Caki2 (cell line): ENCODE measurements around the gene TUBA1C. TPM values are rescaled to one million over a fixed set of nuclear protein-coding genes. Genes with fewer than 3 reads are reported as not detected.
"Not testable (repeated sequence)": the region's sequence is repeated elsewhere in the genome, so short reads cannot be mapped to it uniquely, and the experiment has no call there.

Experiments
- DNase-seq: peaks from one replicate; pipeline ENCODE4 v3.0.0-alpha.2; 2015; ENCODE audit warnings: low read depth
- in situ Hi-C: cut with HindIII; loops from 2 replicates; pipeline ENCODE4 v1.10.0; 2016; ENCODE audit warnings: low sequenced_read_pairs, low pct_unique_long_range_greater_than_20kb, mixed read lengths
- total RNA-seq: library from RNA; depleted of rRNA; stranded (reverse); fragments of >200 nt; shearing (Covaris generic); gene quantifications from 2 replicates; pipeline ENCODE4 v1.2.3, GENCODE V29; 2014; ENCODE audit warnings: low replicate concordance

The TUBA1C gene
- total RNA-seq, 1 experiment from 2014 or later, result 799 TPM

DNA sequence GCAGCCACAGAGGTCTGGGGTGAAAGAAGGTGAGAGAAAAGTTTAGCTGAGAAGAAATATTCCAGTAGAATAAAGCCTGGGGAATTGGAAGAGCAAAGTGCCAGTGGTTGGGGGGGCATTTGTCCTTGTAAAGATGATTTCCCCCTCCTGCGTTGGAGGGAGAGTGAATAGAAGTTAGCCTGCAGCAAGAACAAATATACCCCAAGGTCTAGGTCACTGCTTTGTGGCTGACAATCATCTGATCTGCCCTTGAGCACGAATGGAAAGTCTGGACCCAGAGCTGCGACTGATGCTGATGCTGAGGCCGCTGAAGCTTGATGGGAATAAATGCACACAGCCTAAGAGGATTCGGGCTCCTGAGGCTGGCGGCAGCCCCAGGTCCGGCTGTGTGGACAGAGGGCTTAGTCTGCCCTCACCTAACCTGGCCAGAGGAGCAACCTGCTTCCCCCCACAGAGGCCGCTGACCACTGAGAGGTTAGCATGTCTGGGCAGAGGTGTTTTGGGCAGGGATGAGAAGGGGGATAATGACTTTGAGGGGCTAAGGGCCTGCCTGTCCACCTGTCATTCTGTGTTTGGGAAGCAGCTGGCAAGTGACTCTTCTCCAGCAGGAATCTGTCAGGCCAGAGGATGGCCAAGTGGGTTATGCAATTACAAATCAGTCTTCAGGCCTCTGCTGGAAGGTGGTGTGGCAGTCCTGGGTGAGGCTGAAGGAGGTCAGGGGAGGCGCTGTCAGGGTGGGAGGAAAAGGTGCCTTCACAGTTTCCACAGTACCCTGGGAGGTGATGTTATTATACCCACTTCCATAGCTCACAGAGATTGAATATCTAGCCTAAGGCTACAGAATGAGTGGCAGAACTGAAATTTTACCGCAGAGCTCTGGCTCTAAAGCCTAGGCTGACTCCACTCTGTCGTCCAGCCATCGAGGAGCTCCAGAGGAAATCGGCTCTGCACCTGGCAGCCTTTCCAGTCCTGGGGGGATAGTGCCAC lies 11.7 kb downstream of the TUBA1C start:
- DNase-seq, result no peak
- in situ Hi-C loops, result no loop called here

DNA sequence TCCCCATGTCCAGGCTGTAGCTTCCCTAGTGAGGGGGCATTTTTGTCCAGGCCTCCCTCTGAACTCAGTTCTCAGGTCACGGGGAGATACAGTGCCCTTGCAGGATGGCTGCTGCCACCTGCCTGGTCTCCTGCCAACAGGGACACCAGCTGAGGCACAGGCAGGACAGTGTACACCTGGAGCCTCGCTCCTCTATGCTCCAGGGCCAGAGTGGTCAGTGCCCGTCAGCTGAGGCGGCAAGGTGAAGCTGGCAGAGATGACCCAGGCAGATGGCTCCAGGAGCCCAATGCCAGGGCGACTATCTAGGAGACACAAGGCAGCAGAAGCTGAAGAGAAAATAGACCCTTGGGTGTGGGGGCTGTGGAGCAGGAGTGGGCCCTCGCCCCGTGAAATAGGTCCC lies 12.6 kb downstream of the TUBA1C start:
- no peak for DNase-seq
- in situ Hi-C loops, result no loop called here

DNA sequence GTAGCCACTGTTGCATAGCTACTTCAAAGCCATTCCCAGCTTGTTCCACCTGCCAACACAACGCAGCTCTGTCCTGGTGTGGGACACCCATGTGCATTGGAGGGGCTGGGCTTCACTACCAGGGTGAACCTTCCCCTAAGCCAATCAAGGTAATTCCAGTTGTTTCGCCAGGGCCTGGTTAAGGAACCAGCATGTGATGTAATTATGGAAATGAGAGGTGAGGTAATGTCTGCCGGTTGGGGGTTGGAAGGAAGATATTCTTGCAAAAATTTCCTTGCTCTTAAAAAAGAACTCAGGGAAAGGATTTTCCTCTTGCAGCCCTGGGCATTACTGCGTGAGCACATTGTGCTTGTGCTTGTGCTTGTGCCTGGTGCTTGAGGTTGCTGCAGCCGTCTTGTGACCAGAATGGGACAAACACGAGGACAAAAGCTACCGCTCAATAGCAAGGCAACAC lies 14.9 kb downstream of the TUBA1C start:
- in situ Hi-C loops, result no loop called here
- peak; percentile 62 for DNase-seq

DNA sequence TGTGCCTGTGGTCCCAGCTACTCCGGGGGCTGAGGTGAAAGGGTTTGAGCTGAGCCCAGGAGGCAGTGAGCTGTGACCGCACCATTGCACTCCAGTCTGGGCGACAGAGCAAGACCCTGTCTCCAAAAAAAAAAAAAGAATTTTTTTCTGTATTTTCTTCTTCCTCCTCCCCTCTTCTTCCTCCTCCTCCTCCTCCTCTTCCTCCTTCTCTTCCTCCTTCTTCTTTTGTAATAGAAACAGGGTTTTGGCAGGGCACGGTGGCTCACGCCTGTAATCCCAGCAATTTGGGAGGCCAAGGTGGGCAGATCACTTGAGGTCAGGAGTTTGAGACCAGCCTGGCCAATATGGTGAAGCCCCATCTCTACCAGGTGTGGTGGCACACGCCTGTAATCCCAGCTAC lies 15.7 kb downstream of the TUBA1C start:
- in situ Hi-C loops, DNase-seq: not testable (repeated sequence)

DNA sequence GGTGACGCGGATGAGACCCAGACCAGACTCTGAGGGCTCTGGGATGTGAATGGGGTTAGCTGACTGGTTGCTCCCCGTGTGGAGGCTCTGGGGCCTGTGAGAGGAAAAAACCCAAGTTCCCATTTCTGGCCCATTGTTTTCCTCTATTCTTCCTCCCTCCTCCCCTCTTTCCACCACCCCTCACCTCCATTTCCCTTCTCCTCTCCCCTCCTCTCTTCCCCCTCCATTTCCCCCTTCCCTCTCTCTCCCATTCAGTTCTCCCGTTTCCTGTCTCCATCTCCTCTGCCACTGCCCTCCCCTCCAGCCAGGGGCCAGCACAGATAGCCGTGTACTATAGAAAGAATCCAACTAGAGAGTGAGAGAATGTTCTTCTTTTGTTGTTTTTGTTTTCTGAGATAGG lies 17.4 kb downstream of the TUBA1C start:
- DNase-seq, result no peak
- in situ Hi-C loops, result no loop called here

DNA sequence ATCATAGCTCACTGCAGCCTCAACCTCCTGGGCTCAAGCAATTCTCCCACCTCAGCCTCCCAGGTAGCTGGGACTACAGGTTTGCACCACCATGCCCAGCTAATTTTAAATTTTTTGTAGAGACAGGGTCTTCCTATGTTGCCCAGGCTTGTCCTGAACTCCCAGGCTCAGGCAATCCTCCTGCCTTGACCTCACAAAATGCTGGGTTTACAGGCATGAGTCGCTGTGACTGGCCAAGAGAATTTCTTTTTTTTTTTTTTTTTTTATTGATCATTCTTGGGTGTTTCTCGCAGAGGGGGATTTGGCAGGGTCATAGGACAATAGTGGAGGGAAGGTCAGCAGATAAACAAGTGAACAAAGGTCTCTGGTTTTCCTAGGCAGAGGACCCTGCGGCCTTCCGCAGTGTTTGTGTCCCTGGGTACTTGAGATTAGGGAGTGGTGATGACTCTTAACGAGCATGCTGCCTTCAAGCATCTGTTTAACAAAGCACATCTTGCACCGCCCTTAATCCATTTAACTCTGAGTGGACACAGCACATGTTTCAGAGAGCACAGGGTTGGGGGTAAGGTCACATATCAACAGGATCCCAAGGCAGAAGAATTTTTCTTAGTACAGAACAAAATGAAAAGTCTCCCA lies 18.0 kb downstream of the TUBA1C start:
- DNase-seq, in situ Hi-C loops: not testable (repeated sequence)

DNA sequence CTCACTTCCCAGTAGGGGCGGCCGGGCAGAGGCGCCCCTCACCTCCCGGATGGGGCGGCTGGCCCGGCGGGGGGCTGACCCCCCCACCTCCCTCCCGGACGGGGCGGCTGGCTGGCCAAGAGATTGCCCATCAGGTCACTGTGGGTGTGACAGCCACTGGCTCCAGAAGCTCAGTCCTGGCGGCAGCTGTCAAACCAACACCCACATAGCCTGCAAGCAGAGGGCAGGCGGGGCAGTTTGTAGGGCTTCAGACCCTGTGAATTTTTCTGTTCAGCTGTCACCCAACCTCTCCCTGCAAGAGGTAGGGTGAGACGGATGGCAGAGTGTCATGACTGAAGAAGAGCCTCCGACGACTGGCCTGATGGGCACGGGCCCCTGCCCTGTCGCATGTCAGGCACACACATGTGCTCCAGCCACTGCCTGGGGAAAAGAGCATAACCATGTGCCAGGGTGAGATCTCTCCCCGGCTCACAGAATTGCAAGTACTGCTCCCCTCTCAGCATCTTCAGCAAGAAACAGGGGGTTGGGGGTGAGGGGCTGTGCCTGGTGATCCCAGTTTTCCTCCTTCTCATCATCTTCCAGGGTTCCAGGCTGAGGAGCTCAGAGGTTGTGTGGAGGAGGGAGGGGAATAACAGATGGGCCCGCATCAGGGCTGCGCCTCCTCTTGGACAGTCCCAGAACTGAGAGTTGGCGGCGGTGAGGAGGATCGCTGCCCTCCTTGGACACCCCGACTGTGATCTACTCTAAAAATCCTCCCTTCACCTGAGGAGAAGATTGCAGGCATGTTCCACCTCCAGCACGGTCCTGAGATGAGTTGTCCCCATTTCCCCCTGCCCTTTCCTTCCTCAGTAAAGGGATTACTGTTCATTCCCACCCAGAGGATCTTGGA lies 18.9 kb downstream of the TUBA1C start:
- in situ Hi-C loops, result no loop called here
- no peak for DNase-seq

DNA sequence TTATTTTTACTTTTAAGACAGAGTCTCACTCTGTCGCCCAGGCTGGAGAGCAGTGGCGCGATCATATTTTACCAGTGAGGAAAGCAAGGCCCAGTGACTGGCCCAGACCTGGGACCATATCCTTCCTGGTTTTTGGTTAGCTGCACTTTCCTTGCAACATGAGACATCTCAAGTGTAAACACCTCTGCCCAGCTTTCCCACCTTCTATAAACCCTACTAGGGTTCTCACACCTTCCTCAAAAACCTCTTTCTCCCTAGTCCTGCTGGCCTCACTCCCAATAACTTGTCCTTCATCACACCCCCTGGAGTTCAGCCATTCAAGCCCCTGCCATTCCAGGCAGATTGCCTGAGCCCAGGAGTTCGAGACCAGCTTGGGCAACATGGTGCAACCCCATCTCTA lies 19.8 kb downstream of the TUBA1C start:
- no peak for DNase-seq
- in situ Hi-C loops, result no loop called here

DNA sequence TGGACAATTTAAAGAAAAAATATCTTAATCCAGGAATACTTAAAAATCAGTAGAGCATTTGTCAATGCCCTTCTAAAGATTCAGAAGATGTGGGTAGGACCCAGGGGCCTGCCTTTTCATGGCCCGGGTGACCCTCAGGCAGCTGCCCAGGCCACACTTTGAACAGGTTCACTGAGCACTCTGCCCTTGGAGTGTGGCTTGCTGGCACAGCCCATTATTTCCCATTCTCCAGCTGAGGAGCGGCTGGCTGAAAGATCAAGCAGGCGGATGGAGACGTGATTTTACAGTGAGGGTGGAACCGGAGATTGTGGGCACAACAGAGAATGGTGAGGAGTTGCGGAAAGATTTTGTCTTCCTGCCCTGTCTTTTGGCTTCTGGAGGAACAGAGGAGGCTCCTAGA lies 23.0 kb downstream of the TUBA1C start:
- DNase-seq, result no peak
- in situ Hi-C loops, result no loop called here

DNA sequence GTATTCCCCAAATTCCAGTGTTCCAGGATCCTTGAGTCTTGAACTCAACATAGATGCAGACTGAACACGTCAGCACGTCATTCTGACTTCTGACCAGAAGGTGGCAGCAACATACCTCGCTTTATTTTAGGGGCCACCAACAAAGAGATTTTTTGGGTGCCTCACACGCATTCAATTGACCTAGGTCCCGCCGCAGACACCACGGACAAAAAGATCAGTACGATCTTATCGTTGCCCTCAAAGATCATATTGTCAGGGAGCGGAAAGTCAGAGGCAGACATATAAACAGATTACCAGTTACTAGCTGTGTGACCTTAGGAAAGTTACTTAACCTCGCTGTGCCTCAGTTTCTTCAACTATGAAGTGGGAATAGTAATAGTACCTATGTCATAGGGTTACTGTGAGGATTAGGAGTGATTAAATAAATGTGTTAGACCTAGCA lies 23.6 kb downstream of the TUBA1C start:
- in situ Hi-C loops, result no loop called here
- peak; percentile 48 for DNase-seq

DNA sequence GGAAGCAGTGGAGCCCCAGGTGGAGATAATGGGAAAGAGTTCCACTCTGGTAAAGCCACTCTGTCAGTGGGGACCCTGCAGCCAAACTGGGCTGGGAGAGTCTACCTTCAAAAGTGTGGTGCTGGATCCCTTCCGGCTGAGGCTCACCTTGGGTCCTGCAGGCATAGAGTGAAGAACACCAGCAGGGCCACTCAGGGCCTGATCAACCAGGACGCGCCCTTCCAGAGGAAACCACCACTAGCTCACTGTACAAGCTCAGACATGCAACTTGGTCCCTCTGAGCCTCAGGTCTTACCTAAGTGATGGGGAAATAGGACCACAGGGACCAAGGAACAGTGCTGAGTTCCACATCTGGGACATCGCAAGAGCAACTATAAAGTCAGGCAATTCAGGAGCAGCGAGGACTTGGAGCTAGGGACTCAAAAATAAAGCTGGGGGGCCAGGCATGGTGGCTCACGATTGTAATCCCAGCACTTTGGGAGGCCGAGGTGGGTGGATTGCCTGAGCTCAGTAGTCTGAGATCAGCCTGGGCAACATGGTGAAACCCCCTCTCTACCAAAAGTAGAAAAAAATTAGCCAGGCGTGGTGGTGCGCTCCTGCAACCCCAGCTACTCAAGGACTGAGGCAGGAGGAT lies 24.2 kb downstream of the TUBA1C start:
- in situ Hi-C loops, result no loop called here
- no peak for DNase-seq

DNA sequence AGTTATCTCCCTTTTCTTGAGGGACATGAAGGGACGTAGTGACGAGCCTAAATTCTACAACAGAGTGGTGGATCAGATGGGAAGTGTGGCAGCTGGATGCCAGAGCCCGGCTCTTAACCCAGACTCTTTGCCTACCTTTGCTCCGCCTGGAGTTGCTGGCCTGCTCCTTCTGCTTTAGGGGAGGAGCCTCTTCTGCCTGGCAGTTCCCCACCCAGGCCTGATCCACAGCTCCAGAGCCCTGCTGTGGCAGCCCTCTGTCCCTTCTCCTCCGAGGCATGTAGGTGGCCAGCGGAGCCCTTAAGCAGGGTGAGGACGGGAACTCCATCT lies 27.8 kb downstream of the TUBA1C start:
- no peak for DNase-seq
- in situ Hi-C loops, result no loop called here

DNA sequence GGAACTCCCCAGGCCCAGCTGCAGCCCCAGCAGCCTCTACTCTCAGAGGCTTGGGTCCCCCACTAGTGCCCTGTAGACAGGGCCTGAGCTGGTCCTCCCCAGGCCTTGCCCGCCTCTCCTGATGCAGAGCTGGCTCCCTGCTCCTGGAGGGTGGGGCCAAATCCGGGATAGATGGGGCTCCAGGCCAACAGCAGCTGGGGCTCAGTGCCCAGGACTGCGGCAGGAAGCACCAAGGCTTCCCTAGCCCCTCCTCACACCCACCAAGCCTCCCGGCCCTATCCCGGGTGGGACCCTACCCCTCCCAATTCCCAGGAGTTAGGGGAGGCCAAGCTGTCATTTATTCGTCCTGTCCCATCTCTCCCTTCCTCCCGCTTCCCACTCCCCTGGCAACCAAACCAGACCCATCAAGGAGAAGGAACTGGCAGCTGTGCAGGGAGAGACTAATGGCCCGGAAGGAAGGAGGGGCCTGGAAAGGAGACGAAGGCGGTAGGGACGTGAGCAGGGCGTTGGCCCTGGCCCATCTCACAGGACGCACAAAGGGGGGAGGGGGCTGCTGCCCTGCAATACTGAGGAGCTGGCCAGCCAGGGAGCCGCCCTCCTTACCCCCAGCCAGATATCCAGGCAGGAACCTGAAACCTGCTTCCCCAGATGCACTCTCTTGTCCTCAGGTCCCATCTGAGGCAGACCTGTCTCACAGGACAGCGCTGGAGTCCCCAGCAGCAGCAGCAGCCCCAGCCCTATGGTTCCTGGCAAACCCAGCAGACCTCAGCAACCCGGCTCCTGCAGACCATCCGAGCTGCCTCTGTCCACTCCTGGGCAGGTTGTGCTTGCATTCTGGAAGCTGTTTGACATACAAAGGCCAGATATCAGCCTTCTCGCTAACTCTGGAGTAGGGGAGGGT lies 28.4 kb downstream of the TUBA1C start:
- no peak for DNase-seq
- in situ Hi-C loops, result no loop called here

DNA sequence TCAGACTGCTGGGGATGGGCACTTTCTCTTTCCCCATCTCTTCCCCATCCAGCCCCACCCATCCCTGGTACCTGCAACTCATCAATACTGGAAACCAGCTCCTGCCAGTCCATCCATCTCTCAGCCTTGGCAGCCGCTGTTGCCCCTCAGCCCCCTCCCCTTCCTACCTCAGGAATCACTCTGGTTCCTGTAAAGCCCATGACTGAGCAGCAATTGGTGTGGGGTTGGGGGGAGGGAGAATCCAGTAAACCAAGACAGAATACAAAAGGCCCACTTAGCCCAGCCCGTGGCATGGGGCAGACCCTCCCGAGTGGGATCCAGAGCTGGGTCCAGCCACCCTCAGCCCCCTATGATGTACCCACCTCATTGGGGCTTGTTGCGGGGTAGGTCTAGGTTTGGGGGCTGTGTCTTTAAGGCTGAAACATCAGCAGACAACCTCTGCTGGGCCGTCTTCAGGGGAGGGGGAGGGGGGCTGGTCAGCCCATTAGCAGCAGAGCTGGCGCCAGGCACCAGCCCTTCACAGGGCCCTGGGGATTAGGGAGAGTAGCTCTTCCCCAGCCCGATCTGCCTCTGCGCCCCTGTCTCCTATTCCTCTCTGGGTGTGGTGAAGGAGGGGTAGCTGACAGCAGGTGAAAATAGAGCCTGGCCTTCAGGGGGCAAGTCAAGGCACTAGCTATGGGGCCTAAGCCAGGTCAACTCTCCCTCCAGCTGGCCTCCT lies 29.4 kb downstream of the TUBA1C start:
- no peak for DNase-seq
- in situ Hi-C loops, result no loop called here

DNA sequence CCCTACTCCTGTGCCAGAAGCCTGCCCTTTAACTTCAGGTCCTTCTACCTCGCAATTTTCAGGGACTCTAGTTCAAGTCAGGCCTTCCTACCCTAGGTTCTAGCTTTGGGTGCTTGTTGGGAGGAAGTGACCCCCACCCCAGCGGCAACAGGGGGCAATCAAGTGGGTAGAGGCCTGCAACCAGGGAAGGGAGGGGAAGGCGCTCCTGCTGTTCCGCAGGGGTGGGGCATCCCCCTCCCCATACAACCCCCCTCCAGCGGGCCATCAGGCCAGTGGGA lies 29.9 kb downstream of the TUBA1C start:
- no peak for DNase-seq
- in situ Hi-C loops, result no loop called here

DNA sequence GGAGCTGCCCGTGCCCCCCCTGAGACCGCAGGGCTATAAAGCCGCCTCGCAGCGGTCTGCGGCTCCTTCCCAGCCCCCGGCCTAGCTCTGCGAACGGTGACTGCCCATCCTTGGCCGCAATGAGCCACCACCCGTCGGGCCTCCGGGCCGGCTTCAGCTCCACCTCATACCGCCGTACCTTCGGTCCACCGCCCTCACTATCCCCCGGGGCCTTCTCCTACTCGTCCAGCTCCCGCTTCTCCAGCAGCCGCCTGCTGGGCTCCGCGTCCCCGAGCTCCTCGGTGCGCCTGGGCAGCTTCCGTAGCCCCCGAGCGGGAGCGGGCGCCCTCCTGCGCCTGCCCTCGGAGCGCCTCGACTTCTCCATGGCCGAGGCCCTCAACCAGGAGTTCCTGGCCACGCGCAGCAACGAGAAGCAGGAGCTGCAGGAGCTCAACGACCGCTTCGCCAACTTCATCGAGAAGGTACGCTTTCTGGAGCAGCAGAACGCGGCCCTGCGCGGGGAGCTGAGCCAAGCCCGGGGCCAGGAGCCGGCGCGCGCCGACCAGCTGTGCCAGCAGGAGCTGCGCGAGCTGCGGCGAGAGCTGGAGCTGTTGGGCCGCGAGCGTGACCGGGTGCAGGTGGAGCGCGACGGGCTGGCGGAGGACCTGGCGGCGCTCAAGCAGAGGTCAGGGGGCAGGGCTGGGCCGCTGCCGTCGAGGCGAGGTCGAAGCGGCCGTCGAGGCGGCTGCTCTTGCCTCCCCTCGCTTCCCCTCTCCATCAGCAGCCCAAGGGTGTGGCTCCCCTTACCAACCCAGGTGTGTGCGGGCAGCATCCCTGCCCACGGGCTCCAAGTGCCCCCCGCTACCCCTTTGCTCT lies 30.4 kb downstream of the TUBA1C start, which contains the start of gene PRPH:
Gene PRPH, plus strand, starts transcription at position 66 of the 855 bp plus-strand sequence. Its CDS starts 54 bp downstream, at position 120.
- in situ Hi-C loops, result no loop called here

More for the DNA sequence above, 30.4 kb downstream of the TUBA1C start, which contains the start of gene PRPH:
- no peak for DNase-seq
